Testis (tissue), 3 donors: ENCODE data around the gene BPIFA3. TPM values are rescaled to one million over a fixed set of nuclear protein-coding genes. Genes with fewer than 3 reads are reported as not detected.

ENCODE experiments used
- DNase-seq: peaks from one replicate; pipeline ENCODE4 v3.0.0-alpha.2; 2019
- H3K27ac ChIP-seq, 2 donors: fragments of 200-600 bp; sonication (generic); one replicate each; pipeline ENCODE4 v1.5.1; 2019
- H3K27me3 ChIP-seq: fragments of 200-600 bp; sonication (generic); one replicate; pipeline ENCODE4 v1.5.1; 2019
- H3K36me3 ChIP-seq: fragments of 200-600 bp; sonication (generic); one replicate; pipeline ENCODE4 v1.5.1; 2017; ENCODE audit warnings: low read depth; ENCODE audit errors: missing control alignments
- H3K4me1 ChIP-seq: fragments of 200-600 bp; sonication (generic); one replicate; pipeline ENCODE4 v1.5.1; 2019
- H3K4me3 ChIP-seq, 2 donors: fragments of 200-600 bp; sonication (generic); one replicate each; pipeline ENCODE4 v1.5.1; 2017 to 2019
- H3K9me3 ChIP-seq: fragments of 200-600 bp; sonication (generic); one replicate; pipeline ENCODE4 v1.5.1; 2017
- CTCF ChIP-seq, 3 experiments: fragments of 450-650 bp in 2 of 3; fragments of 200-600 bp in 1 of 3; sonication (generic) in 1 of 3; IDR thresholded peaks; one replicate each; pipeline ENCODE4 v1.5.1; 2016 to 2019; ENCODE audit warnings: antibody characterized with exemption in 3 of 3, mild to moderate bottlenecking in 2 of 3, moderate library complexity in 1 of 3
- POLR2A ChIP-seq: fragments of 450-650 bp; IDR thresholded peaks from one replicate; pipeline ENCODE4 v1.6.1; 2017; ENCODE audit warnings: antibody characterized with exemption, mild to moderate bottlenecking, moderate library complexity
- WGBS, 2 donors: methylation state at CpG; one replicate each; pipeline ENCODE4 v1.1.5; 2018; 5-methylcytosine and 5-hydroxymethylcytosine counted together
- intact Hi-C: fragments of 100-400 bp; cut with DNase I; formaldehyde crosslinking; loops from one replicate; pipeline ENCODE4 v1.15.1; 2023; ENCODE audit warnings: low total_unique reads
- polyA plus RNA-seq: library from polyadenylated mRNA; stranded (reverse); fragments of 350-450 nt; fragmentation: Illumina TruSeq; extraction: RNeasy Lipid Tissue Mini Kit (QIAGEN cat#74804); gene quantifications from one replicate; pipeline ENCODE4 v1.2.3, GENCODE V29; 2014; ENCODE audit warnings: low read depth, low replicate concordance; ENCODE audit not compliant: insufficient read depth
- total RNA-seq, 2 donors: library from RNA; depleted of rRNA; stranded (reverse); fragments of >200 nt; gene quantifications; one replicate each; pipeline ENCODE4 v1.2.3, GENCODE V29; 2016

The BPIFA3 gene
- total and polyA plus RNA-seq, 3 donors from 2014 or later, result 30.7 to 147 (median 106) TPM

GRCh38 chr20:33273117-33273851 is 56.1 kb downstream of the BPIFA3 start:
- Histone ChIP-seq H3K9me3 (no peaks in the 10 kb centered on the region), H3K4me3 (no peak overlapping the region), H3K36me3 (no peaks in the 10 kb centered on the region), H3K27ac (no peak overlapping the region), H3K4me1 (no peaks in the 10 kb centered on the region), H3K27me3 (no peaks in the 10 kb centered on the region)
- WGBS, 2 donors, result 68 to 71% methylated on average over 11 to 13 of the region's 13 CpGs
- DNase-seq, result no peak
- intact Hi-C loops, result no loop called here
- TF ChIP-seq POLR2A, result no peak

GRCh38 chr20:33275215-33275614 is 58.1 kb downstream of the BPIFA3 start:
- no peaks in the 10 kb centered on the region for H3K36me3 ChIP-seq

GRCh38 chr20:33275871-33276270 is 58.7 kb downstream of the BPIFA3 start:
- Histone ChIP-seq H3K4me1 (no peaks in the 10 kb centered on the region), H3K27ac (no peak overlapping the region), H3K27me3 (no peaks in the 10 kb centered on the region), H3K36me3 (no peaks in the 10 kb centered on the region), H3K4me3 (no peak overlapping the region), H3K9me3 (no peaks in the 10 kb centered on the region)
- 43 to 46% methylated on average over 3 of the region's 3 CpGs for WGBS, 2 donors
- TF ChIP-seq CTCF (IDR thresholded peaks at IDR 0.05) (no peak), POLR2A (no peak)
- no peak for DNase-seq
- intact Hi-C loops, result no loop called here

More at GRCh38 chr20:33275215-33275614, 58.1 kb downstream of the BPIFA3 start:
- Histone ChIP-seq H3K27ac (no peak overlapping the region), H3K4me1 (no peaks in the 10 kb centered on the region), H3K4me3 (no peak overlapping the region), H3K9me3 (no peaks in the 10 kb centered on the region), H3K27me3 (no peaks in the 10 kb centered on the region)
- intact Hi-C loops, result no loop called here
- DNase-seq, result no peak
- TF ChIP-seq POLR2A (no peak), CTCF (IDR thresholded peaks at IDR 0.05) (no peak)
- 79 to 88% methylated on average over 7 to 8 of the region's 8 CpGs for WGBS, 2 donors

GRCh38 chr20:33276303-33277113 is 59.4 kb downstream of the BPIFA3 start:
- H3K4me3 ChIP-seq, result no peak overlapping the region
- no peak for TF ChIP-seq POLR2A
- no peak for TF ChIP-seq CTCF (IDR thresholded peaks at IDR 0.05)
- no peaks in the 10 kb centered on the region for H3K36me3 ChIP-seq
- DNase-seq, result no peak
- H3K9me3 ChIP-seq, result no peaks in the 10 kb centered on the region
- no peaks in the 10 kb centered on the region for H3K27me3 ChIP-seq
- H3K4me1 ChIP-seq, result no peaks in the 10 kb centered on the region
- WGBS, 2 donors, result 74 to 81% methylated on average over 10 to 12 of the region's 12 CpGs
- intact Hi-C loops, result no loop called here
- no peak overlapping the region for H3K27ac ChIP-seq

Other genes starting within 250 kb of the BPIFA3 start
- gene SUN5, start 212.9 kb upstream of the BPIFA3 start, total RNA-seq, result 10 to 100 TPM; 19.0 to 29.1 TPM
- gene SUN5, start 212.9 kb upstream of the BPIFA3 start, polyA plus RNA-seq, result 59.7 TPM
- gene BPIFB2, start 209.6 kb upstream of the BPIFA3 start, total RNA-seq, result 1 to 10 TPM in 1 of 2 donors, under 1 TPM in 1; 0.56 to 1.4 TPM
- 1.6 TPM for gene BPIFB2, start 209.6 kb upstream of the BPIFA3 start, polyA plus RNA-seq
- under 1 TPM in 1 of 2 donors, not detected in 1; 0.24 TPM for gene BPIFB6, start 185.7 kb upstream of the BPIFA3 start, total RNA-seq
- not detected for gene BPIFB6, start 185.7 kb upstream of the BPIFA3 start, polyA plus RNA-seq
- under 1 TPM; 0.47 to 0.74 TPM for gene BPIFB3, start 163.4 kb upstream of the BPIFA3 start, total RNA-seq
- 0.87 TPM for gene BPIFB3, start 163.4 kb upstream of the BPIFA3 start, polyA plus RNA-seq
- 1 to 10 TPM; 1.1 to 1.2 TPM for gene BPIFB4, start 137.7 kb upstream of the BPIFA3 start, total RNA-seq
- gene BPIFB4, start 137.7 kb upstream of the BPIFA3 start, polyA plus RNA-seq, result 1.7 TPM
- gene BPIFA2, start 49.2 kb upstream of the BPIFA3 start, total RNA-seq, result 1 to 10 TPM in 1 of 2 donors, not detected in 1; 1.4 TPM
- 1.3 TPM for gene BPIFA2, start 49.2 kb upstream of the BPIFA3 start, polyA plus RNA-seq
- not detected for gene BPIFA1, start 18.6 kb downstream of the BPIFA3 start, total RNA-seq
- gene BPIFA1, start 18.6 kb downstream of the BPIFA3 start, polyA plus RNA-seq, result 1.6 TPM
- 1 to 10 TPM; 1.6 to 5.5 TPM for gene BPIFB1, start 65.9 kb downstream of the BPIFA3 start, total RNA-seq
- gene BPIFB1, start 65.9 kb downstream of the BPIFA3 start, polyA plus RNA-seq, result 5.8 TPM
- gene CDK5RAP1, start 184.2 kb downstream of the BPIFA3 start, total RNA-seq, result 10 to 100 TPM; 30.8 to 35.9 TPM
- gene CDK5RAP1, start 184.2 kb downstream of the BPIFA3 start, polyA plus RNA-seq, result 36.6 TPM
- gene SNTA1, start 226.4 kb downstream of the BPIFA3 start, total RNA-seq, result 100 to 1,000 TPM in 1 of 2 donors, 10 to 100 TPM in 1; 96.8 to 135 TPM
- gene SNTA1, start 226.4 kb downstream of the BPIFA3 start, polyA plus RNA-seq, result 28.0 TPM